ENCODE data around the gene SMIM22. TPM values are rescaled to one million over a fixed set of nuclear protein-coding genes. Genes with fewer than 3 reads are reported as not detected.

SMIM22 gene
- total and polyA plus RNA-seq, 2 of the 8 experiments (the other 6 are each of a cell fraction or from before 2014, with no cell fraction given) = not detected

- no peak overlapping the region for H2AK5ac ChIP-seq (ENCODE audit: low read depth, low read length)
- H3K9me3 ChIP-seq (ENCODE audit: insufficient read depth in 2 of 2, low read depth in 1 of 2, low read length in 1 of 2) = no peaks in the 10 kb centered on the region
- no peak overlapping the region for H3K9ac ChIP-seq (replicated peaks in 1 of 4; ENCODE audit: extremely low read depth in 1 of 4, low read depth in 3 of 4, low read length in 3 of 4)
- H3K36me3 ChIP-seq (ENCODE audit: control insufficient read depth in 2 of 4, insufficient read depth in 4 of 4, low read length in 3 of 4) = peaks cover 7 to 48% (median 39%) of the 10 kb centered on the region in 4 experiments
- H4K5ac ChIP-seq (ENCODE audit: insufficient read length, low read depth, low read length) = no peak overlapping the region
- no peaks in the 10 kb centered on the region for H3K23me2 ChIP-seq (ENCODE audit: low read depth, low read length)
- H3K79me1 ChIP-seq (ENCODE audit: low read depth, low read length) = no peaks in the 10 kb centered on the region
- POLR2A ChIA-PET (ENCODE audit: partially characterized antibody) = no interaction called here
- H2AFZ ChIP-seq (ENCODE audit: low read length) = no peak overlapping the region
- H4K20me1 ChIP-seq (replicated peaks in 1 of 2; ENCODE audit: control insufficient read depth in 1 of 2, insufficient read depth in 2 of 2, low read length in 2 of 2) = peaks cover 0 to 8% of the 10 kb centered on the region in 2 experiments
- CTCF ChIA-PET (ENCODE audit: partially characterized antibody) = interaction anchor here (1.4 kb wide), 1 partner anchor 97 kb away, joined by 7 read pairs; no protein-coding TSS in a partner anchor
- H2BK20ac ChIP-seq (ENCODE audit: low read length) = no peak overlapping the region
- FAIRE-seq (no peak), DNase-seq (ENCODE audit: low read depth in 1 of 2, low spot score in 2 of 2) (no peak)
- no peak overlapping the region for H2BK15ac ChIP-seq (ENCODE audit: low read length)
- H3K27ac ChIP-seq (ENCODE audit: low read depth, low read length) = no peak overlapping the region
- H4K8ac ChIP-seq (ENCODE audit: extremely low read depth, insufficient read depth, low read length) = no peak overlapping the region
- H3K56ac ChIP-seq (replicated peaks; ENCODE audit: insufficient read length, low read depth, low read length) = no peak overlapping the region
- H3K14ac ChIP-seq (ENCODE audit: insufficient read length) = no peak overlapping the region
- H3K4me1 ChIP-seq (replicated peaks in 1 of 4; ENCODE audit: control insufficient read depth in 3 of 4, insufficient read depth in 4 of 4, low read length in 3 of 4) = no peaks in the 10 kb centered on the region
- no peak overlapping the region for H3K4me2 ChIP-seq (ENCODE audit: insufficient read depth in 1 of 2, low read depth in 2 of 2, low read length in 2 of 2)
- no peak overlapping the region for H3K4me3 ChIP-seq (ENCODE audit: extremely low read depth in 1 of 4, insufficient read depth in 2 of 4, low read depth in 3 of 4, low read length in 4 of 4)
- H4K91ac ChIP-seq (replicated peaks; ENCODE audit: insufficient read length, low read length) = no peak overlapping the region
- no peak overlapping the region for H3K4ac ChIP-seq (replicated peaks; ENCODE audit: insufficient read length, low read depth, low read length)
- no peak overlapping the region for H3K23ac ChIP-seq (ENCODE audit: insufficient read length)
- H3K27me3 ChIP-seq (replicated peaks in 1 of 4; ENCODE audit: control insufficient read depth in 3 of 4, extremely low read depth in 1 of 4, insufficient read depth in 3 of 4, low read length in 3 of 4) = no peaks in the 10 kb centered on the region
- no peak overlapping the region for H2BK120ac ChIP-seq (replicated peaks; ENCODE audit: low read depth, low read length)
- no peak overlapping the region for H2BK12ac ChIP-seq (ENCODE audit: low read depth, low read length)
- no peak overlapping the region for H2BK5ac ChIP-seq (ENCODE audit: low read depth, low read length)
- H3K18ac ChIP-seq (ENCODE audit: extremely low read depth, low read length) = no peak overlapping the region
- H3K79me2 ChIP-seq (ENCODE audit: control insufficient read depth in 1 of 2, insufficient read depth in 2 of 2, low read length in 2 of 2) = no peaks in the 10 kb centered on the region
- TF ChIP-seq JUND (IDR thresholded peaks at IDR 0.05; ENCODE audit: low read length) (no peak), CTCF (IDR thresholded peaks at IDR 0.05; ENCODE audit: control extremely low read depth in 1 of 3, insufficient read depth in 1 of 3, low read depth in 1 of 3, low read length in 3 of 3) (no peak), KDM4A (IDR thresholded peaks at IDR 0.05; ENCODE audit: low read depth, low read length, severe bottlenecking) (no peak), RNF2 (IDR thresholded peaks at IDR 0.05; ENCODE audit: borderline replicate concordance, low read depth, low read length, missing control alignments, poor library complexity, severe bottlenecking) (no peak), TAF7 (optimal IDR thresholded peaks at IDR 0.05; ENCODE audit: borderline replicate concordance, low read depth, low read length) (no peak), POLR2A (IDR thresholded peaks at IDR 0.05; ENCODE audit: control extremely low read depth in 1 of 2, low read depth in 2 of 2, low read length in 2 of 2) (no peak), CHD1 (IDR thresholded peaks at IDR 0.05; ENCODE audit: low read depth, low read length) (no peak), BACH1 (IDR thresholded peaks at IDR 0.05; ENCODE audit: low read length) (no peak), SP1 (IDR thresholded peaks at IDR 0.05; ENCODE audit: low read depth, low read length) (no peak), KDM1A (IDR thresholded peaks at IDR 0.05; ENCODE audit: borderline replicate concordance, low read length) (no peak), GTF2F1 (IDR thresholded peaks at IDR 0.05; ENCODE audit: borderline replicate concordance, low read depth, low read length) (no peak)
Observed at GRCh38 chr16:4814046-4814445, 18.9 kb downstream of the SMIM22 start.

Data from H1 (cell line).